A673 (cell line): ENCODE measurements around the gene DNAJC22.

ENCODE experiments used
- CTCF ChIP-seq: fragments of 300-800, 200-600 bp; sonication (generic); conservative IDR thresholded peaks from 2 replicates; pipeline ENCODE4 v1.5.1; 2017; ENCODE audit warnings: low read depth, mild to moderate bottlenecking, antibody characterized with exemption, low read length, moderate library complexity, mixed read lengths
- EZH2 ChIP-seq: fragments of 200-600 bp; sonication (generic); IDR thresholded peaks from 2 replicates; pipeline ENCODE4 v1.6.1; 2017; ENCODE audit warnings: borderline replicate concordance, low read depth, mild to moderate bottlenecking, mixed read lengths, antibody characterized with exemption, low read length; ENCODE audit not compliant: poor library complexity, severe bottlenecking

GRCh38 chr12:49338830-49339463, 7.7 kb upstream of the DNAJC22 start:
- TF ChIP-seq CTCF = no peak
- TF ChIP-seq EZH2 = no peak
